PC-9 (cell line): ENCODE measurements around the gene PLEKHG5. TPM values are rescaled to one million over a fixed set of nuclear protein-coding genes. Genes with fewer than 3 reads are reported as not detected.
"Not testable (repeated sequence)": the region's sequence is repeated elsewhere in the genome, so short reads cannot be mapped to it uniquely, and the experiment has no call there.

Experiments
- BruUV-seq: library from RNA; stranded (reverse); fragments of 400-500 nt; replicated peaks from 2 replicates; lab custom pipeline; 2021; lab: Mats Ljungman, UMichigan
- CTCF ChIA-PET: fragments of 300-600 bp; sonication (Branson Sonifier 250); formaldehyde crosslinking; loops from one replicate; lab custom pipeline; 2022; ENCODE audit warnings: antibody characterized with exemption; lab: Charles Lee
- POLR2A ChIA-PET: fragments of 300-600 bp; sonication (Branson Sonifier 250); formaldehyde crosslinking; loops from one replicate; lab custom pipeline; 2022; ENCODE audit warnings: antibody characterized with exemption; ENCODE audit not compliant: unreplicated experiment; lab: Charles Lee
- DNase-seq, 2 experiments: peaks; one replicate each; pipeline versions ENCODE4 v3.0.0 to v3.0.0-alpha.2; 2015 to 2022; ENCODE audit warnings: mixed read lengths in 1 of 2
- H2AFZ ChIP-seq: fragments of 200-600 bp; sonication (generic); 2 replicates; pipeline ENCODE4 v1.8.1; 2017; ENCODE audit warnings: antibody characterized with exemption
- H3F3A ChIP-seq: fragments of 200-600 bp; sonication (generic); 2 replicates; pipeline ENCODE4 v1.8.1; 2017; ENCODE audit warnings: antibody characterized with exemption, mild to moderate bottlenecking, low read depth; ENCODE audit not compliant: insufficient read depth
- H3K27ac ChIP-seq: fragments of 200-600 bp; sonication (generic); 2 replicates; pipeline ENCODE4 v1.6.1; 2016; ENCODE audit warnings: mixed run types
- H3K27me3 ChIP-seq: fragments of 200-600 bp; sonication (generic); 2 replicates; pipeline ENCODE4 v1.6.1; 2016; ENCODE audit warnings: low read depth, mixed run types; ENCODE audit not compliant: insufficient read depth
- H3K36me3 ChIP-seq: fragments of 200-600 bp; sonication (generic); 2 replicates; pipeline ENCODE4 v1.6.1; 2016; ENCODE audit warnings: low read depth, mixed run types
- H3K4me1 ChIP-seq: fragments of 200-600 bp; sonication (generic); replicated peaks from 2 replicates; pipeline ENCODE4 v1.6.1; 2016; ENCODE audit warnings: mixed run types; ENCODE audit not compliant: insufficient read depth
- H3K4me2 ChIP-seq: fragments of 200-600 bp; sonication (generic); 2 replicates; pipeline ENCODE4 v1.6.1; 2017; ENCODE audit warnings: mixed run types
- H3K4me3 ChIP-seq: fragments of 200-600 bp; sonication (generic); 2 replicates; pipeline ENCODE4 v1.6.1; 2016; ENCODE audit warnings: mixed run types
- H3K79me2 ChIP-seq: fragments of 200-600 bp; sonication (generic); 2 replicates; pipeline ENCODE4 v1.6.1; 2017; ENCODE audit warnings: low read depth, mixed run types
- H3K9me2 ChIP-seq: fragments of 200-600 bp; sonication (generic); 2 replicates; pipeline ENCODE4 v1.8.1; 2017; ENCODE audit warnings: mild to moderate bottlenecking; ENCODE audit not compliant: insufficient read depth
- H3K9me3 ChIP-seq: fragments of 200-600 bp; sonication (generic); 2 replicates; pipeline ENCODE4 v1.8.1; 2016; ENCODE audit warnings: low read depth; ENCODE audit not compliant: insufficient read depth
- H4K20me1 ChIP-seq: fragments of 200-600 bp; sonication (generic); 2 replicates; pipeline ENCODE4 v1.8.1; 2017; ENCODE audit not compliant: insufficient read depth
- EZH2 ChIP-seq: fragments of 200-600 bp; sonication (generic); IDR thresholded peaks from 2 replicates; pipeline ENCODE4 v1.8.0; 2017; ENCODE audit warnings: antibody characterized with exemption, low read depth
- intact Hi-C: fragments of 100-400 bp; cut with micrococcal nuclease; formaldehyde crosslinking; loops from one replicate; pipeline ENCODE4 v1.10.0; 2022; ENCODE audit not compliant: unreplicated experiment
- total RNA-seq: library from RNA; stranded (reverse); gene quantifications from 2 replicates; pipeline ENCODE4 v1.2.3, GENCODE V29; 2021
- TF ChIP-seq, protein P1 (sequence below): fragments of 200-600 bp; sonication (generic); conservative IDR thresholded peaks from 2 replicates; pipeline ENCODE4 v1.6.1; 2017; ENCODE audit warnings: mixed run types, antibody characterized with exemption, mild to moderate bottlenecking, moderate library complexity

Gene PLEKHG5
- total RNA-seq, 1 experiment from 2014 or later, result 11.3 TPM

DNA sequence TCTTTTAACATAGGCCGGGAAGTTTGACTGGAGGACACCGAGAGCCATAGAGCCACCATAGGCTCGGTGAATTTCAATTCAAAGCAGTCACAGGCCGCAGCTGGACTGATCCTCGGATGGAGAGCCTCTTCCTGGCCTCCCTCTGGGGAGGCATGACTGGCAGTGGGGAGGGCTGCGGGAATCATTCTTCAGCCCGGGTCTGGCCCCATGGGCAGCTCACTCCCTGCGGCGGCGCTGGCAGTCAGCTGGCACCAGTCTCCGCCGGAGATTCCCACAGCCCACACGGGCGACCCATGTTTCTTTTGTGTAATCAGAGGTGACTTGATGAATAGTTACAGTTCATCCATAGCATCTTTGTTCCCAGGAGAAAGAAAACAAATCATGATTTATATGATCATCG lies 56.3 kb downstream of the PLEKHG5 start:
- Histone ChIP-seq H3K9me3 (no peaks in the 10 kb centered on the region), H4K20me1 (no peaks in the 10 kb centered on the region), H3K36me3 (no peaks in the 10 kb centered on the region), H3K9me2 (no peaks in the 10 kb centered on the region), H3K79me2 (no peaks in the 10 kb centered on the region), H3K27me3 (no peaks in the 10 kb centered on the region), H3F3A (peaks cover 10% of the 10 kb centered on the region; the same call in 1 of the 2 replicates), H3K4me3 (no peak overlapping the region), H3K27ac (no peak overlapping the region), H3K4me2 (no peak overlapping the region), H3K4me1 (peaks cover 9% of the 10 kb centered on the region), H2AFZ (no peak overlapping the region)
- TF ChIP-seq, protein P1, sequence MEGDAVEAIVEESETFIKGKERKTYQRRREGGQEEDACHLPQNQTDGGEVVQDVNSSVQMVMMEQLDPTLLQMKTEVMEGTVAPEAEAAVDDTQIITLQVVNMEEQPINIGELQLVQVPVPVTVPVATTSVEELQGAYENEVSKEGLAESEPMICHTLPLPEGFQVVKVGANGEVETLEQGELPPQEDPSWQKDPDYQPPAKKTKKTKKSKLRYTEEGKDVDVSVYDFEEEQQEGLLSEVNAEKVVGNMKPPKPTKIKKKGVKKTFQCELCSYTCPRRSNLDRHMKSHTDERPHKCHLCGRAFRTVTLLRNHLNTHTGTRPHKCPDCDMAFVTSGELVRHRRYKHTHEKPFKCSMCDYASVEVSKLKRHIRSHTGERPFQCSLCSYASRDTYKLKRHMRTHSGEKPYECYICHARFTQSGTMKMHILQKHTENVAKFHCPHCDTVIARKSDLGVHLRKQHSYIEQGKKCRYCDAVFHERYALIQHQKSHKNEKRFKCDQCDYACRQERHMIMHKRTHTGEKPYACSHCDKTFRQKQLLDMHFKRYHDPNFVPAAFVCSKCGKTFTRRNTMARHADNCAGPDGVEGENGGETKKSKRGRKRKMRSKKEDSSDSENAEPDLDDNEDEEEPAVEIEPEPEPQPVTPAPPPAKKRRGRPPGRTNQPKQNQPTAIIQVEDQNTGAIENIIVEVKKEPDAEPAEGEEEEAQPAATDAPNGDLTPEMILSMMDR, result no peak
- no peak for TF ChIP-seq EZH2
- POLR2A ChIA-PET, result no interaction called here
- intact Hi-C loops, result no loop called here
- CTCF ChIA-PET, result no interaction called here
- BruUV-seq, result no TSS peak
- DNase-seq, result no peak

DNA sequence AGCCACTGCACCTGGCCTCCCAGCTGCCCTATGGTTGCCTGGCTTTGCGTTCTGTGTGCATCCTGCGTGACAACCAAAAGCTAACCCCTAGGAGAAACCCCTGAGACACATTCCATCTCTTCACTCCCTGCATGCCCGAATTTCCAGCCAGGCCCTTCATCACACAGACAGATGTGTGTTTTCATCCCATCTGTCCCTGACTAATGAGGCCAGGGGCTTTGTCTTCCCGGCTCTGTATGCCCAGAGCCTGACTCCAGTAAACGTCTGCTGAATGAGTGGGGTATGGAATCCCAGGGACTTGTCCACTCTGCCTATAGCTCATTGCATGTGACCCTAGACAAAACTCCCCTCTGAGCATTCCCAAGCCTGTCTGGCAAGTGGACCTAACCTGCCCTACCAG lies 57.3 kb downstream of the PLEKHG5 start:
- no peaks in the 10 kb centered on the region for H3K9me2 ChIP-seq
- H3K4me2 ChIP-seq, result no peak overlapping the region
- H3K9me3 ChIP-seq, result no peaks in the 10 kb centered on the region
- BruUV-seq, result no TSS peak
- CTCF ChIA-PET, result no interaction called here
- peaks cover 10% of the 10 kb centered on the region for H3K4me1 ChIP-seq
- POLR2A ChIA-PET, result no interaction called here
- no peak for TF ChIP-seq EZH2
- TF ChIP-seq, protein P1, result no peak
- H3K79me2 ChIP-seq, result no peaks in the 10 kb centered on the region
- H3K27ac ChIP-seq, result no peak overlapping the region
- no peaks in the 10 kb centered on the region for H3K36me3 ChIP-seq
- no peaks in the 10 kb centered on the region for H3K27me3 ChIP-seq
- H2AFZ ChIP-seq, result no peak overlapping the region
- H4K20me1 ChIP-seq, result no peaks in the 10 kb centered on the region
- DNase-seq, result no peak
- no peak overlapping the region for H3K4me3 ChIP-seq
- intact Hi-C loops, result no loop called here
- H3F3A ChIP-seq, result peaks cover 7% of the 10 kb centered on the region; the same call in 1 of the 2 replicates

DNA sequence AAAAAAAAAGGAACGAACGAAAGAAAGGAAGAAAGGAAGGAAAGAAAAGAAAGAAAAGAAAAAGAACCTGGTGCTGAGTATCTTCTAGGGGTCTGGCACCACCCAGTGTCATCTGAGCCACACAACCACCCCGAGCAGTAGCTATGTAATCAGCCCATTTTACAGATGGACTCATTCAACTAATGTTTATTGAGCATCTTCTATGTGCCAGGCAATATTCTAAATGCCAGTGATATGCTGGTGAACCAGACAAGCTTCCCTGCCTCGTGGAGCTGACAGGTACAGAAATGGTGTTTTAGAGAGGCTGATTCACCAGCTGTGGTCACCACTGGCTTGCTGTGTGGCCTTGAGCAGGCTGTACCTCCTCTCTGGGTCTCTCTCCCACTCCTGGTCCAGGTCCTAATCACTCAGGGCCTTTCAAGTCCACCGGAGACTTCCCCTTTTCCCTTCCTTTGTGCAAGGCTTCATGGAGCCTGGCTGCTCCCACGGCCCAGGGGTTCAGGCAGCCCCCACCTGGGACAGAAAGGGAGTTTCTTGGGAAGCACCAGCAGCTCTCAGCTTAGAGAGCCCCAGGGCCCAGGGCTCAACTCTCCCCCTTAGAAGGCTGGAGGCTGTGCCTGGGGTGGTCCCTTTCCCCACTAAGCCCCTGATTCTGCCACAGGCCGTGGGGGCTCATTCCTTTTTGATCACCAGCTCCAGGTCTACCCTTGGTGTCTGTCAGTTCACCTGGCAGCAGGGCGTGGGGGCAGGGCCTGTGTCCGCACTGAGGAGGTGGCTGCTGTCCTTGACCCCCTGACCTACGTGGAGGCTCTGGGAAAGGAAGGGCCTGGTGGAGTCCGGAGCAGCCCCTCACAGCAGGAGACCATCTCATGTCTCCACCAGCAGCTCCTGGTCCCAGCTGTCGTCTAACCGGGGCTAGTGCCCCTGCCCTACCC lies 59.6 kb downstream of the PLEKHG5 start:
- CTCF ChIA-PET, H3K9me2 ChIP-seq, H2AFZ ChIP-seq, H3K27me3 ChIP-seq, H4K20me1 ChIP-seq, H3F3A ChIP-seq, BruUV-seq, H3K4me2 ChIP-seq, H3K27ac ChIP-seq, H3K9me3 ChIP-seq, H3K79me2 ChIP-seq, intact Hi-C loops, H3K36me3 ChIP-seq, H3K4me3 ChIP-seq, DNase-seq: not testable (repeated sequence)
- peaks cover 22% of the 10 kb centered on the region for H3K4me1 ChIP-seq
- POLR2A ChIA-PET, result interaction anchor here (0.7 kb wide), 1 partner anchor 9 kb away, joined by 7 read pairs; no protein-coding TSS in a partner anchor

DNA sequence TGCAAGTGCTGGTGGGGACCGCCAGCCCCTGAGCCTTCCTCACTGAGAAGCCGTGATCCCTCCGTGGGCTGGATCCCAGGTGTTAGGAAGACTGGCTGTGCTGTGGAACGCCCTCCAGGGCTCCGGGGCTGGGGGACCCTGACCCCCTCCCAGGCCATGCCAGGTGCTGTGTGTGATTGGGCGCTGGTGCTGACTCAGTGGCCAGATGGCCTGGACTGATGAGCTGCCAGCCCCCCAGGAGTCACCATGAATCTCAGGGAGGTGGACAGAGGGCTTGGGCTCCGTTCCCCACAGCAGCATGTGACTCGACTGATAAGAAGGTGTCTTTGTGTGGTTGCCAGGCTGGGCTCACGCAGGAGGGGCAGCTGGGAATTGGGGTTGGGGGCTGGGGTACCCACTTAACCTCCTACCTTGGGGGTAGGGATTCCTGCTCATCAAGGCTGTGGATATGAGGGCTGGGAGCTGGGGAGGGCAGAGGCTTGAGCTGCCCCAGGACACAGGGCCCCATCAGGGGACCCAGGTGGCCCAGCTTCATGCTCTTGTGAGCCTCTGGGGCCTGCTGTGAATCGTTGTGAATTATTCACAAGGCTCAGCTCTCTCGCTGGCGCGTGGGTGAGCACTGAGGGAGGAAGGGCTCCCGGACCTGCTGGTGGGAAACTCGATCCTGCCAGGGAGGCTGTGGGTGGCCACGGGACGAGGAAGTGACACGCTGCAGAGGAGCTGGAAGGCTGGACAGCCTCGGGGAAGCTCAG lies 61.6 kb downstream of the PLEKHG5 start:
- H3K36me3 ChIP-seq, DNase-seq, H3K27me3 ChIP-seq, H3K9me3 ChIP-seq, H3K9me2 ChIP-seq, H3K79me2 ChIP-seq, H2AFZ ChIP-seq, CTCF ChIA-PET, H3K4me3 ChIP-seq, H4K20me1 ChIP-seq, POLR2A ChIA-PET, H3K27ac ChIP-seq, H3F3A ChIP-seq, H3K4me2 ChIP-seq, BruUV-seq: not testable (repeated sequence)
- H3K4me1 ChIP-seq, result peaks cover 26% of the 10 kb centered on the region
- intact Hi-C loops, result loop anchor here (5.0 kb wide), 1 partner anchor 78 kb away; no protein-coding TSS in a partner anchor

DNA sequence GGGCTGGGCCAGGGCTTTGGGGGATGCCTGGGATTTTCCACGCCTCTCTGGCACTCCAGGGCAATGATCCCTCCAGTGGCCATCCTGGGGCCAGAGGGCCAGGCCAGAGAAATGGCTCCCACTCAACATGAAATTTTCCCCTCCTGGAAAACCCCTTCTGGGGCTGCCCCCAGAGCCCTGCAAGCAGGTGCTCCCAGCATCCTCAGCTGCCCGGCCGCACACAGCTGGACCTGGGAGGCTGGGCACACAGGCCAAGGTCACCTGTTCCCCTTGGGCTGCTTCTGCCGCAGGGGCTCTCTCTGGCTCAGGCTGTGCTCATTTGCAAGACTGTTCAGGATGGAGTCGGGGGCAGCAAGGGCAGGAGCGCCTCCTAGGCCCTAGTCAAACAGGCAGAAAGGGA lies 63.0 kb downstream of the PLEKHG5 start:
- H3K4me3 ChIP-seq, H3K27me3 ChIP-seq, H3K9me2 ChIP-seq, DNase-seq, H2AFZ ChIP-seq, H3K36me3 ChIP-seq, H3K4me2 ChIP-seq, H4K20me1 ChIP-seq, H3K9me3 ChIP-seq, CTCF ChIA-PET, H3K27ac ChIP-seq, H3K79me2 ChIP-seq, BruUV-seq, H3F3A ChIP-seq: not testable (repeated sequence)
- POLR2A ChIA-PET, result interaction anchor here (0.7 kb wide), 1 partner anchor 78 kb away, joined by 4 read pairs; no protein-coding TSS in a partner anchor
- intact Hi-C loops, result loop anchor here (5.0 kb wide), 1 partner anchor 76 kb away; no protein-coding TSS in a partner anchor
- peaks cover 26% of the 10 kb centered on the region for H3K4me1 ChIP-seq
